Measurements from ENCODE around the gene GPR137.

- TF ChIP-seq, protein P1, sequence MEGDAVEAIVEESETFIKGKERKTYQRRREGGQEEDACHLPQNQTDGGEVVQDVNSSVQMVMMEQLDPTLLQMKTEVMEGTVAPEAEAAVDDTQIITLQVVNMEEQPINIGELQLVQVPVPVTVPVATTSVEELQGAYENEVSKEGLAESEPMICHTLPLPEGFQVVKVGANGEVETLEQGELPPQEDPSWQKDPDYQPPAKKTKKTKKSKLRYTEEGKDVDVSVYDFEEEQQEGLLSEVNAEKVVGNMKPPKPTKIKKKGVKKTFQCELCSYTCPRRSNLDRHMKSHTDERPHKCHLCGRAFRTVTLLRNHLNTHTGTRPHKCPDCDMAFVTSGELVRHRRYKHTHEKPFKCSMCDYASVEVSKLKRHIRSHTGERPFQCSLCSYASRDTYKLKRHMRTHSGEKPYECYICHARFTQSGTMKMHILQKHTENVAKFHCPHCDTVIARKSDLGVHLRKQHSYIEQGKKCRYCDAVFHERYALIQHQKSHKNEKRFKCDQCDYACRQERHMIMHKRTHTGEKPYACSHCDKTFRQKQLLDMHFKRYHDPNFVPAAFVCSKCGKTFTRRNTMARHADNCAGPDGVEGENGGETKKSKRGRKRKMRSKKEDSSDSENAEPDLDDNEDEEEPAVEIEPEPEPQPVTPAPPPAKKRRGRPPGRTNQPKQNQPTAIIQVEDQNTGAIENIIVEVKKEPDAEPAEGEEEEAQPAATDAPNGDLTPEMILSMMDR (IDR thresholded peaks at IDR 0.05), result no peak
- no peak for TF ChIP-seq EP300 (IDR thresholded peaks at IDR 0.05; ENCODE audit: low read depth)
- TF ChIP-seq POLR2A (IDR thresholded peaks at IDR 0.05), result no peak
- TF ChIP-seq POLR2AphosphoS5 (IDR thresholded peaks at IDR 0.05), result no peak
These were observed 47.9 kb downstream of the GPR137 start for GRCh38 chr11:64333556-64333955.

Data from transverse colon (tissue), 4 donors.